GM12864 (cell line): ENCODE results near the gene TMEM106C.

Experiments
- DNase-seq: peaks from one replicate; pipeline ENCODE4 v3.0.0-alpha.2; 2011; ENCODE audit warnings: low read depth
- H3K4me3 ChIP-seq: 2 replicates; pipeline ENCODE4 v1.5.1; 2011; ENCODE audit warnings: mild to moderate bottlenecking, low read depth, low read length, control low read depth
- TF ChIP-seq, protein P1 (sequence below): IDR thresholded peaks from 2 replicates; pipeline ENCODE4 v1.5.1; 2011; ENCODE audit warnings: low read depth, mild to moderate bottlenecking, moderate library complexity, low read length, control low read depth, inconsistent platforms; ENCODE audit errors: missing control alignments

TMEM106C gene

DNA sequence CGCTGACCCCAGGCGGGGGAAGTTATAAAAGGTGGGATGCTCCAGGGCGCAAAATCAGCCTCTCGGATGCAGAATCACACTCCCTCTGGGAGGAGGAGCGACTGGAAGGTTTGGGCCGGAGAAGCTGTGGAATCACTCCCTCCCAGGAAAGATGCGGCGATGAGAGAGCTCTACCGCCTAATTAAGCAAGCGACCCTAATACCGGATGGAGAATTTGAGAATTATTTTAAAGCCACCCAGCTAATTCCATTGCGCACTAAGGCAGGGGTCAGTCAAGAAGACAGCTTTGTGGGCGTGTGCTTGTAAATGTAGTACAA is 39.0 kb downstream of the TMEM106C start:
- no peak overlapping the region for H3K4me3 ChIP-seq
- TF ChIP-seq, protein P1, sequence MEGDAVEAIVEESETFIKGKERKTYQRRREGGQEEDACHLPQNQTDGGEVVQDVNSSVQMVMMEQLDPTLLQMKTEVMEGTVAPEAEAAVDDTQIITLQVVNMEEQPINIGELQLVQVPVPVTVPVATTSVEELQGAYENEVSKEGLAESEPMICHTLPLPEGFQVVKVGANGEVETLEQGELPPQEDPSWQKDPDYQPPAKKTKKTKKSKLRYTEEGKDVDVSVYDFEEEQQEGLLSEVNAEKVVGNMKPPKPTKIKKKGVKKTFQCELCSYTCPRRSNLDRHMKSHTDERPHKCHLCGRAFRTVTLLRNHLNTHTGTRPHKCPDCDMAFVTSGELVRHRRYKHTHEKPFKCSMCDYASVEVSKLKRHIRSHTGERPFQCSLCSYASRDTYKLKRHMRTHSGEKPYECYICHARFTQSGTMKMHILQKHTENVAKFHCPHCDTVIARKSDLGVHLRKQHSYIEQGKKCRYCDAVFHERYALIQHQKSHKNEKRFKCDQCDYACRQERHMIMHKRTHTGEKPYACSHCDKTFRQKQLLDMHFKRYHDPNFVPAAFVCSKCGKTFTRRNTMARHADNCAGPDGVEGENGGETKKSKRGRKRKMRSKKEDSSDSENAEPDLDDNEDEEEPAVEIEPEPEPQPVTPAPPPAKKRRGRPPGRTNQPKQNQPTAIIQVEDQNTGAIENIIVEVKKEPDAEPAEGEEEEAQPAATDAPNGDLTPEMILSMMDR, result no peak
- DNase-seq, result no peak

DNA sequence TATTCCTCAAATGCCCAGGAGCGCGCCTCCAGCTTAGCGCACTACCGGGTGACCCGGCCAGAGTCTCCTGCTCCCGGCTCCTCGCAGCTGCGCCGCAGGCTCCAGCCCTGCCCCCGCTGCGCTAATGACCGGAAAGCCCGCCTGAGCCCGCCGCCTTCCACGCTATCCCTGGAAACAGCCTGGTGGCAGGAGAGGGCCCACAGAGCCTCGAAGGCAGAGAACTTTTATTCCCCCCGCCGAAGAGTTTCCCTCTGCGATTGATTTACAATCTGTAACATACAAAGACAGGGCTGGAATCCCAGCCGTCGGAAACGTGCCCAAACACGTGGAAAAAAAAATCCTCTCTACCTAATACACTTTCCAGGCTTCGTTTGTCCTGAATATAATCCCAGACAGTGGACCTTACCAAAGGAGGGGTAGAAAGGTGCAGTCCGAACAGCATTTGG is 39.4 kb downstream of the TMEM106C start:
- DNase-seq, result no peak
- TF ChIP-seq, protein P1, result no peak
- no peak overlapping the region for H3K4me3 ChIP-seq

DNA sequence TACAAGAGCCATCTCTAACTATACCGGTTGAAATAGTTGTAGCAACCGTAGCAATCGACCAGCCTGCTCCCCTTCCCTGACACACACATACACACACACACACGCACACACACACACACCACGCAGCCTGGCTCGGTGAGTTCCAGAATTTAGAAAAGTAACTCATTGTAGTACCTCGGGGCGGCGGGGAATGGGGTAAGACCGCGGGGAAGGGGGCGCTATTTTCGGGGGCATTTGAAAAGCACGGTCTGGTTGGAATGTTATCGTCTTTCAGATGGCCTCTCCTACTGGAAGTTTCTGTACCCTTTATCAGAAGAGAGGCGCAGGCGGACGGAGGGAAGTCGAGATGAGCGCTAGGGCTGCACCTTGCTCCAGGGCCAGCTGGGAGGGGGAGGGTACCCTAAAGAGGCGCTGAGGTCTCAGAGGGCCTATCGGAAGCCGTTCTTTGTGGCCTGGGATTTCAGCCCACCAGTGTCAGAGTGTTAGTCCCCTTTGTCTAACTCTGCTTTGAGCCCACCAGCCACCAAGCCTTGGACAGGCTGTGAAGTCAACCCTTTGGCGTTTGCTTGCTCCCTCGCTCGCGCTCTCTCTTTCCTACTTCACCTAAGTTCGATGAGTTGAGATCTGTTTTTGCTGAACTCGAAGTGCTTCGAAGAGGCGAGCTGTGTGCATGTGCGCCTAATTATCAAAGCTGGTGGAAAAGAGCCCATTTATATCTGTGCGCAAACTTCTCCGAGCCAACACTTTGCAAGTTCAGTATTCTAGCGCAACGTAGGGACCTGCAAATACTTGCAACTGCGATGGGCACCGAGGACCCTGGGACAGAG is 40.0 kb downstream of the TMEM106C start:
- no peak overlapping the region for H3K4me3 ChIP-seq
- TF ChIP-seq, protein P1, result no peak
- DNase-seq, result no peak

DNA sequence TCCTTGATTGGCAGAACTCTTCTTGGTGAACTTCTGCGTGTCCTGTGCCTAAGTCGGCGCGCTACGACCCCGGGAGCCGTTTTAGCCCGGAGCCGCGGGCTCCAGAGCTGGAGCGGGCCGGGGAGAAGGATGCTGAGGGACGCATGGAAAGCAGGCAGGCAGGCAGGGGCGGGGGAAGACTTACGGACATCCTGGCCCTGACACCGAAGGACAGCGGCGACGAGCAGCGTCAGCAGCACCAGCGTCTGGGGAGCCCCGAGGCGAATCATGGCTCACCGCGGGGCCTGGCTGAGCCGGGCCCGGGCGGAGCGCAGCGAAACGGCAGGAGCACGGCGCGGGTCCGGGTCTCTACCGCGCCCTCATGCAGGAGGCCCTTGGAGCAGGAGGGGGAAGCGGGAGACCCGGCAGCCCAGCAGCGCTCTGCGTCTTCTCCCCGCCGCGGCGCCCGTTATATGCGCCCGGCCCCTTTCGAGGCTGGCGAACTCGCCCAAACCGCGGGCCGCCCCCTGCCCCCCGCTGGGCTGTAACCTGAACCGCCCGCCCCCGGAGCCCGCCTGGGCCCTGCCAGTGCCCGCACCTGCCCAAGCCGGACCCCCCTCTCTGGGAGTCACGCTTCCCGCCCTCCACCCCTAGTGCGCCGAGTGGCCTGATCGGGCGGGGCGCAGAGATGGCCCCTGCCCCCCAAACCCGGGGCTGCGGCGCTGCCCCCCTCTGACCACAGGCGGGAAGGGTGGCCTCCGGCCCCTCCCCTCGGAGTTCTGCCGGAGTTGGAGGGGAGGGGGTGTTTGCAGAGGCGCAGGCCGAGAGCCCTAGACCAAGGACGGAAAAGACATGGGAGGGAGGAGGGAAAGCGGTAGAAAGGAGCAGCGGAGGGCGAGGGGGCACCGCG is 40.9 kb downstream of the TMEM106C start, which contains the start of gene COL2A1:
COL2A1 (minus strand) TSS at position 424 of the 889 bp plus-strand sequence; CDS start at position 269, 155 bp downstream.
- DNase-seq, result no peak
- no peak within 1 kb of the TSS for H3K4me3 ChIP-seq
- TF ChIP-seq, protein P1, result no peak

DNA sequence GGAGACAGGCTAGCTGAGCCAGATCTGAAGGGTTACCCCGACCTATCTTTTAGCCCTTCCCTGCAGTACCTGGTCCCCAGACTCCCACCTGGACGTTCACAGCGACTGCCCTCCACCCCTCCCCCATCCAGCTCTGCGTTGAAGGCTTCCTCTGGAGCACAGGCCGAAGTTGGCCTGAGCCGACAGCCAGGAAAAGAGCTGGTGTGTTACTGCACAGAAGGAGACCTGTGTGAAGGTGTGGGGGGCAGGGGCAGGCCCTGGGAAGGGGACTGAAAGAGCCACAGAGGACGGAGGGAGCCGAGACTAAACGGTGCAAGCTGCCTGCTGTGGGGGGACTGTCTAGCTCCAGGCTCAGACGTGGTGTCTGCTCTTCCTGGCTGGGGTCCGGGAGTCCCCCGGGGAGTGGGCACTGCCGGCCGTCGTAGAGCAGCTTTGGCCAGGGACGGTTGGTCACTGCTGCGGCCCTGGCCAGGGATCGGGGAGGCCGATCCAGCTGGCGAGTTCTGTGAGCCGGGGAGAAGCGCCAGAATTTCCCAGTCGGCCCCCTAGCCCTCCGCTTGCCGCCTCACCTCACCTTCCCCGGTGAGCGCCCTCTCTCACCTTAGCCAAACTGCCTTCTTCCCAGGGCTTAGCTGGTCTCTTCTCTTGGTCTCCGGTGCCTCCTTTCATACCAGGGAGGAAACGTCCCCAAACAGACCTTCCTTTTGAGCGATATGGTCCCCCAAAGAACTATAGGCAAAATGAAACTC is 41.8 kb downstream of the TMEM106C start:
- H3K4me3 ChIP-seq, result no peak overlapping the region
- DNase-seq, result no peak
- TF ChIP-seq, protein P1, result no peak

DNA sequence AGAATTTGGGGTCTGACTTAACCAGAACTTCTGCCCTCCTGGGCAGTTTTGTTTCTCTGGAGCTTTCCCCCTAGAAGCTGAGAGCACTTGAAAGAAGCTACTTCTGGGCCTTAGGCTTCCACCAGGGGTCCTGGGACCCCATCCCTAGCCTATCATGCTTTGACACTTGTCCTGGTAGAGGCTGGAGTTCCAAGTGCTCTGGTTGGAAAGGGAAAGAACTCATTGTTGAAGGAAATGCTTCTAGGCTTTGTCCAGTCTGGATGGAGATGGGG is 42.3 kb downstream of the TMEM106C start:
- DNase-seq, result no peak
- no peak overlapping the region for H3K4me3 ChIP-seq
- TF ChIP-seq, protein P1, result no peak
